GM18520 (cell line): ENCODE data around the gene KCTD12.
"Not testable (repeated sequence)": the region's sequence is repeated elsewhere in the genome, so short reads cannot be mapped to it uniquely, and the experiment has no call there.

Experiments
- ATAC-seq: cut with Tn5 transposase; IDR thresholded peaks from one replicate; pipeline ENCODE4 v1.9.1; 2021; ENCODE audit not compliant: unreplicated experiment

The KCTD12 gene

DNA sequence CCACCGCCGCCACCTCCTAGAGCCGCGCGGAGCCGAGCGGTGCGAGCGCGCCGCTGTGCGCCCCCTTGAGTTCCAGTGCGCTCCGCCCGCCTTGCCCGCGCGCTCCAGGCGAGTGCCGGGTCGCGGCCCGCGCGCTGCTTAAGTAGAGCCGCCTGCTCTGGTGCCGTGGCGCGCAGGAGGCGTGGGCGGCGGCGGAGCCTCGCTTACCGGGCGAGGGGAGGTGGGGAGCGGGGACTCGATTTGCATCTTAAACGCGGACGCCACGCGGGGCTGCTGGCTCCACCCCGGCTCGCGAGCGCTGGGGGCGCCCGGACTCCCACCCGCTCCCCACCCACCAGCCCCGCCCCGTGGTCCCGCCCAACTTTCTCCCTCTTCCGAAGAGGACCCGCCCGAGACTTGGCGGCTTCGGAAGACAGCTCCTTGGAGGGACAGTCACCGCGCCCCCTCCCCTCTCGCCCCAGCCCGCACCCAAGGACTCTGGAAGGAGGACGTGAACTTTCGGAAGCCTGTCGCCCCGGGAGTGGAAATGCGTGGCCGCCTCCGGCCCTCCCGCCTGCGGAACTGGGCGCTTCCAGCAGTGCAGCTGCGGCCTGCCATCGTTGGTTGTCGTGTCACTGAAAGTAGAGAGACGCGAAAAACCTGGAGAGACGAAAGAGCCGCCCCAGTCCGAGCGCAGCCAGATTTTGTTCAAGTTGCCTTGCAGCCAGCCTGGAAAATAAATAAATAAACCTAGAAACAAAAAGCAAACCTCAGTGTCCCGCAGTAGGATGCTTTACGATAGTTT, at the start of gene KCTD12:
TSS of gene KCTD12 (minus strand) at position 114 of the 784 bp plus-strand sequence. CDS start 257 bp downstream, outside the sequence.
- ATAC-seq = peak; percentile 55

DNA sequence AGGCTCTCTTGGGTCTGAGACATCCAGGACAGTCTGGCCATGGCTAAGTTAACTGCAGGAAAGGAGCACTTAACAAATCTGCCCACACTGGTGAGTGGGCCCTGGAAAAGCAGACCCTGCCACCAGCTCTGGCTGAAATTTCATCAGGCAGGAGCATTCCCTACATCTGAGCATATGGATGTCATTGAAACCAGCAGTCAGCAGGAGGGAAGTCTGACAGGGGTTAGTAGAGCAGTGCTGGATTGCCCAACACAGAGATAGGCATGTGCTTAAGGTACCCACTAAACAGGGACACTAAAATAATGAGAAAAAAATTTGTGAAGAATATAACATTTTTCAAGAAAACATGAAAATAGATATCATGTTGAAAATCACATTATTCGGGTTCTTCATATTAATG, 48.5 kb upstream of the KCTD12 start:
- ATAC-seq = no peak

DNA sequence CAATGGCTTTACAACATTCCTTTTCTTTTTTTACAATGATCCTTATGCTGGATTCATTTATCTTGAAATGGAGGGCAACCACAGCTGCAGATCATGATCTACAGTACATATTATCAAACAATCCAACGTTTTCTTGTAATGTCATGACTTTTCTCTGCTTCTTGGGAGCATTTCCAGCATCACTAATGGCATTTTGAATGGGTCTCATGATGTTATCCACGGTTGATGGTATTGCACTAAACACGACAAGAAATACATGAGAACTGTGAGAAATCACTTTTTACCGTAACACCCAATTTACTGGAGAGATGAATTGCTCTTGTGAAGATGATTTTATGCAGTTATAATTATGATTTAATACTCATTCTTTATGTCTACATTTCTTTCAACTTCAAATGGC, 45.9 kb upstream of the KCTD12 start:
- no peak for ATAC-seq

DNA sequence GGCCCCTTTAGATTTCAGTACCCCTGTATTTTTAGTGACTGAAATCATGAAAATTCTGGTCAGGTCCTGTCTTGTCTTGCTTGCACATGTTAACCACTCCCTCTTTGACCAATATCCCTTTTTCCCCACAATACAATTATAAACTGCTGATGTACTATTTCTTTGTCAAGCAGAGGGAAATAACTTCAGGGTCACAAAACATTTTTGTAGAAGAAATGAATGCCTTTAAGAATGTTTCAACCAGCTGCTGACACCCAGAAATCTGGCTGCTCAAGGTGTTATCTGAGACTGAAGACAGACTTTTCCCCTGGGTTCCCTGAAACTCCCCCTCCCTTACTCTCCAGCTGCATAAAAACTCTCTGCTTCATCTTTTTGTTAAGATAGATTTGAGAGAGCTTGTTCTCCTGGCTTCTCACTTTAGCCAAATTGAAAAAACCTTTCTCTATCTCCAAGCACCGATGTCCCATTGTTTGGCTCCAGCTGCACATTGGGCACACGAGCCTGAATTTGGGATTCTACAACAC, 43.7 kb upstream of the KCTD12 start:
- no peak for ATAC-seq

DNA sequence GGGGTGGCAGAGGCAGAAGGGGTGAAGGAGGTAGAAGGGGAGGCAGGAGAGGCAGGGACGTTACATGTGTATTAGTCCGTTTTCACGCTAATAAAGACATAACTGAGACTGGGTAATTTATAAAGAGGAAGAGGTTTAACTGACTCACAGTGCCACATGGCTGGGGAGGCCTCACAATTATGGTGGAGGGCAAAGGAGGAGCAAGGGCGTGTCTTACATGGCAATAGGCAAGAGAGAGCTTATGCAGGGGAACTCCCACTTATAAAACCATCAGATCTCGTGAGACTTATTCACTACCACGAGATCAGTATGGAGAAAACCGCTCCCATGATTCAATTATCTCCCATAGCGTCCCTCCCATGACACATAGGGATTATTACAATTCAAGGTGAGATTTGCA, 43.1 kb upstream of the KCTD12 start:
- no peak for ATAC-seq

DNA sequence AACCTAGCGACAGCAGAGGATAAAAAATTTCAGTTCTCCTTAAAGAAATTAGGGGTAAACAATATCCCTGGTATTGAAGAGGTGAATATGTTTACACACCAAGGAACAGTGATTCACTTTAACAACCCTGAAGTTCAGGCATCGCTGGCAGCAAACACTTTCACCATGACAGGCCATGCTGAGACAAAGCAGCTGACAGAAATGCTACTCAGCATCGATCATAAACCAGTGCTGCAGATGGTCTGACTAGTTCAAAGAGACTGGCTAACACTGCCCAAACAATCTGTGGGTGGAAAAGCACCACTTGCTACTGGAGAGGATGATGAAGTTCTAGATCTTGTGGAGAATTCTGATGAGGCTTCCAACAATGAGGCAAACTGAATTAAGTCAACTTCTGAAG, 42.3 kb upstream of the KCTD12 start:
- ATAC-seq = no peak

DNA sequence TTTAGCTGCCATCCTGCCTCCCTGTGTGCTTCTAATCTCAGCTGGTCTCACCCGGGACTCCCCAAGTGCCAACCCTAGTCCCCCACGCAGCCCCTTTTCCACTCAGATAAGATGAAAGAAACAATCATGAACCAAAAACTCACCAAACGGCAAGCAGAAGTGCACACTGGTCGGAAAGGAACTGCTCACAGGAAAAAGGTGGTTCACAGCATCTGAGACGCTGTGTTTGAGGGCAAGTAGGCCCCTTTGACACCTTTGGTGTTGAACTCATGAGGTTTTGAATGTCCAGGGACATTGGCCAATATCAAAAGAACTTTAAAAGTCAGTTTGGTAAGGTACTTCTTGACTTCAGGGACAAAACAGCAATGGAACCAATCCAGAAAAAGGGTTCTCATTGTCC, 41.8 kb upstream of the KCTD12 start:
- ATAC-seq = no peak

DNA sequence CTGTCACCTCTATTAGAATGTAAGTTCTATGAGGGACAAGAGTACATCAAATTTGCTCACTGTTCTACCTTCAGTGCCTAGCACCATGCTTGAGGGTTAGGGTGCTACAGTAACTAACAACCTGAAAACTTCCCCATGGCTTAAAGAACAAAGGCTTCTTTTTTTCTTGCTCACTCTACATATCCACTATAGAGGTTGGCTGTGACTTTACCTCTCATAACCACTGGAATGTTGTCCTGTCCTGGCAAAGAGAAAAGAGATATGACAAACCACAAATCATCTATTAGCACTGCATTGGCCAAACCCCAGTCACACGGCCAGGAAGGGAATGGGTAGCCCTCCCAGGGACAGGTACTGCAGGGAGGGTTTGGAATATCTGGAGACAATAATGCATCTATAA, 38.9 kb upstream of the KCTD12 start:
- ATAC-seq = no peak

DNA sequence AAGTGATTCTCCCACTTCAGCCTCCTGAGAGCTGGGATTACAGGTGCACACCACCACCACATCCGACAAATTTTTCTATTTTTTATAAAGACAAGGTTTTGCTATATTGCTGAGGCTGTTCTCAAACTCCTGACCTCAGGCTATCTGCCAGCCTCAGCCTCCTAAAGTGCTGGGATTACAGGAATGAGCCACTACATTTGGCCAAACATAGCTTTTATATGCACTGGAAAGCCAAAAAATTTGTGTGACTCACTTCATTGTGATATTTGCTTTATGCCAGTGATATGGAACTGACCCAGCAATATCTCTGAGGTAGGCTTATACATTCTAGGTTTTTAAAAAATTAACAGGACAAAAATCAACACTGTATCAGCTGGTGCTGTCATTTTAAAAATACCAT, 35.3 kb upstream of the KCTD12 start:
- no peak for ATAC-seq

DNA sequence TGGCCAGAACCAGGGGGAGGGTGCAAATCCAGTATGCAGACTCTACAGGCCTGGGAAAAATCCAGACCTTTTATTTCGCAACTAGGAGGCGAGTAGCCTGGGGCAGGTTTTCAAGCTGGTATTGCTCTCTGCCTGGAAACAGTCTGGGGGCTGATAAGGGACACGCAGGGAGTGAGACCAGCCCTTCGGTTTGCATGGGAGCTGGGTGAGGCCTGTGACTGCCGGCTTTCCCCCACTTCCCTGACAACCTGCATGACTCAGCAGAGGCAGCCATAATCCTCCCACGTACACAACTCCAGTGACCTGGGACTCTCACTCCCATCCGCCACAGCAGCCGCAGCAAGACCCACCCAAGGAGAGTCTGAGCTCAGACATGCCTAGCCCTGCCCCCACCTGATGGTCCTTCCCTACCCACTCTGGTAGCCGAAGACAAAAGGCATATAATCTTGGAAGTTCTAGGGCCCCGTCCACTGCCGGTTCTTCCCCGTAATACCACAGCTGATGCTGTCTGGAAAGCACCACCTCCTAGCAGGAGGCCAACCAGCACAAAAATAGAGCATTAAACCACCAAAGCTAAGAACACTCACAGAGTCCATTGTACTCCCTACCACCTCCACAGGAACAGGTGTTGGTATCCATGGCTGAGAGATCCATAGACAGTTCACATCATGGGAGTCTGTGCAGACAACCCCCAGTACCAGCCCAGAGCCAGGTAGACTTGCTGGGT, 31.7 kb upstream of the KCTD12 start:
- ATAC-seq = not testable (repeated sequence)

DNA sequence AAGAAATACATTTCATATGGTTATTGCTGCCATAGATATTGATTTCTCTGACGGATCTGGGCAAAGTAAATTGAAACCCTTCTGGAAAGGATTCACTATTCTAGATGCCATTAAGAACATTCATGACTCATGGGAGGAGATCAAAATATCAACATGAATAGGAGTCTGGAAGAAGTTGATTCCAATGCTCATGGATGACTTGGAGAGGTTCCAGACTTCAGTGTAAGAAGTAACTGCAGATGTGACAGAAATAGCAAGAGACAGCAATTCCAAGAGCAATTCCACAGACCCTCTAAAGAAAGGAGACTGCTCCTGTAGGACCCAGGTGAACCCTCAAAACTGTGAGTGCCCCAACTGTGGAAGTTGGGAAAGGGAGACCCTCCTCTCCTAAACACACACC, 30.9 kb upstream of the KCTD12 start:
- ATAC-seq = no peak

DNA sequence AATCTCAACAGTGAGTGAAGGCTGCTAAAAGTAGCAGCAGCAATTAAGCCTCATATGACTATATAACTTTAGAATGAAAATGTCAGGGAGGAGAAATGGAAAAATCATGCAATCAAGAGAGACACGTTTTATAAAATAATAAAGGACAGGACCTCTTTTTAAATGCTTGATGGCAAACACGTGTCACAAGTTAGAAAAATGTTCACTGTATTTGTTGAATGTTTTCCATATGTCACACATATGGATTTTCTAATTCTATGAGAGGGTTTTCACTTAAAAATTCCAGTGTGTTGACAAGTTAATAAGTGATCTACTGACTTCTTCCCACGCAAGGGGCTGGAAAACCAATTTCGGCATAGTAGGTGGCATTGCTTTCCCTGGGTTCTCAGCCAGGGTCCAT, 27.7 kb upstream of the KCTD12 start:
- ATAC-seq = no peak

DNA sequence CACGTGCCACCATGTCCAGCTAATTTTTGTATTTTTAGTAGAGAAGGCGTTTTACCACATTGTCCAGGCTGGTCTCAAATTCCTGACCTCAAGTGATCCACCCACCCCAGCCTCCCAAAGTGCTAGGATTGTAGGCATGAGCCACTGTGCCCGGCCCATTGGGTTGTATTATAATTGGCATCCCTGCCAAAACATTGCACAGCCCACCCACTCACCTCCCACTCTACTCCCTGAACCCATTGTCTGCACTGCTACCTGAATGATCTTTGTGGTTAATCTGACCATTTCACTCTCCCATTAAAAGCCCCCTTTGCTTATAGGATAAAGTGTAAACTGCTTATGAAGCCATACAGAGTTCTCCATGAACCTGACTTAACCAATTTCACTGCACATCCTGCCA, 26.3 kb upstream of the KCTD12 start:
- no peak for ATAC-seq

DNA sequence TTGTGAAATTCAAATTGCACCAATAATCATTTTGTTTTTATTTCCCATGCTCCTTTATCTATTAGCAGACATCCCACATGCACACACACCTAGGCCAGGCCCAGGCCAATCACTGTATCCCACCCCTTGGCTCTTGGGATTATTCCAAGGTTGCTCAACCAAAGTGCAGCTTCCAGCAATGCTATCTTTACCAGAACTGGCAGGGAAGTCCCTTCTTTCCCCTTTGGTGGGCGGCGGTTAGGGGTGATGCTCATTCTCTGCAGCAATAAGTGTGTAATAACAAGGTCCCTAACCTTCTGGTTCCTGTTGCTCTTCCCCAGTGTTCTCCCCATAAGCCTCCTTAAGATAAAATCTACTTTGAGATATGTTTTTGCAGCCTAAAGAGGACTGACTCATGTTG, 18.3 kb upstream of the KCTD12 start:
- ATAC-seq = no peak

DNA sequence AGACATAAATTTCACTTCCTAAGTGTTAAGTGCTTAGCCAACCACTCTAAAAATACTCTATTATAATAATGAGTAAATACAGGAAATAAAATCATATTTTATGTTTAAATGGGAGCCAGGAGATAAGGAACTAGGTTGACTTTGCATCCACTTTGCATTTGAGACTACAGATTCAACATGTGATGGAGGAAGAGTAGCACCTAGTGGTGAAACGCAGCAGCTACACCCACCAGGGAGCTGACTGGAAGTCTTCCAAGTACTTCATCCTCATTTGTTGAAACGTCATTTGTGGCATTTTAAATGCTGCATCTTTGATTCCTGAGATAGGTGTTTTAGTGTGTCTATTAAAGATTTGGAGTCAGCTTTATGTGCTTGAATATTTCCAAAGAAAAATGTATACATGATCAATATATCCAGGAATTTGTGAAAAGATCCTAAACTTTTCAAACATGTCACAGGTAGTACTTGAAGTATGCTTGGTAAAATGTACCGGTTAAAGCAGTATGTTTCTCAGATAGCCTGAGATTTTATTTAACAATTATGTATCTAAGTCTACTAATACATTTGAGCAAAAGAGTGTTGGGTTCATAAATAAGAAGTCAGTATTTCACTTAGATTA, 17.4 kb upstream of the KCTD12 start:
- ATAC-seq = peak; percentile 91

DNA sequence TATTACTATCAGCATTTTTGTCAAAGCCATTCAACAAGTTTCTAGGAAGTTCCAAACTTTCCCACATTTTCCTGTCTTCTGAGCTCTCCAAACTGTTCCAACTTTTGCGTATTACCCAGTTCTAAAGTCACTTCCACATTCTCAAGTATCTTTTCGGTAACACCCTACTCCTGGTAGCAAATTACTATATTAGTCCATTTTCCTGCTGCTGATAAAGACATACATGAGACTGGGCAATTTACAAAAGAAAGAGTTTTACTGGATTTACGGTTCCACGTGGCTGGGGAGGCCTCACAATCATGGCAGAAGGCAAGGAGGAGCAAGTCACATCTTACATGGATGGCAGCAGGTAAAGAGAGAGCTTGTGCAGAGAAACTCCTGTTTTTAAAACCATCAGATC, 12.9 kb upstream of the KCTD12 start:
- ATAC-seq = not testable (repeated sequence)

DNA sequence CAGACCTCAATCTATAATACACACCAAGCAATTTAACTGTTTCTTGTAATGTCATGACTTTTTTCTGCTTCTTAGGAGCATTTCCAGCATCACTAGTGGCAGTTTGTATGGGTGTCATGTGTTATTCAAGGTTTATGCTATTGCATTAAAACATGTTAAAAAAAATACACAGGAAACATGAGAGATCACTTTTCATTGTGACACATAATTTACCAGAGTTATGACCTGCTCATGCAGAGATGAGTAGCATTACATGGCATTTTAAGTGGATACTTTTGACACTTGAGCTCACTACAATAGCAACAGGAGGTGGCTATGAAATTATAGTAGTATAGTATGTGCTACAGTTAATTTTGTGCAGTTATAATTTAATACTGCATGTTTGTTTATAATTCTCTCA, 11.0 kb upstream of the KCTD12 start:
- not testable (repeated sequence) for ATAC-seq

DNA sequence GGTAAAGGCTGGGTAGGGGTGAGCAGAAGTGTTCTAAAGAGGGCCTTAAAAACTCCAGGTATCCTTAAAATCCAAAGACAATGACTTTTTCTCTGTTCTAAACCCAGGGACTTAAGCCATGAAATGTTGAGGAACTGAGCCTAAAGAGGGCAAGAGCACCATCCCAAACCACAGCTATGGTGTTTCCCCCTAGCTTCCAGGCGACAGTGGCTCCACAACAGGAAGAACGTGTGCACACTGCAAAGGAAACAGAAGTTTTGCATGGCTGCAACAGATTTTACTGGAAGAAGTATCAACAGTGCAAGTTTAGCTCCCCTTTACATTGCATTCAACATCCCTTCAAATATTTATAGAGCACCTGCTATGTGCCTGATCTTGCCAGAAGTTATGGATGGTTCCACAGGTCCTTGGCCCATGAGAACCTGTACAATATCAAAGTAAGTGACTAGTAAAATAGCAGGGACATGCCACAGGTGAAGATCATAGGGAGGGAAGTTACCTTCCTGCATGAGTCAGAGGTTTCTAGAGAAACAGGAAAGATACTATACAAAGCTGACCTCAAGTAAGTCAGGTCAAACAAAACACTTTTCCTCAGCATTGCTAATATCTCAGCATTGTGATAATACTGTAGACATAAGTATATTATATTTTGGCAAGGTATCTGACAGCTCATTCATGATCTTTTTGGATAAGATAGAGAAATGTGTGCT, 8.4 kb upstream of the KCTD12 start:
- ATAC-seq = peak; percentile 49

DNA sequence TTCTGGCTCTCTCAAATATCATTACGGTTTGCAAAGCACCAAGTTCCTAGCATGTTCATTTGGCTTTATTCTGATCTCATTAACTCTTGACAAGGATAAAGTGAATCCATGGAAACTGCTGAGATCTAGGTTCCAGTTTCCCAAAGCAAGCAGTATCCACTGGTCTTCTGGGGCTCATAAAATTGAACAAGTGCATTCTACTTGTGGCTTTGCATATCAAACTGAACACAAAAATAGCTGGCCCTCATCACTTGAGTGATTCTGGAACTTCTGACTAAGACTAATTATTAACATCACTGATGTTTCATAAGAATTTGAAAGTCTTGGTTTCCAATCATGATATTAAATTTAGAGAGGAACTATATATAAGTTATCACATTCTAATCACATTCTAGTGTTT, 6.3 kb upstream of the KCTD12 start:
- no peak for ATAC-seq

DNA sequence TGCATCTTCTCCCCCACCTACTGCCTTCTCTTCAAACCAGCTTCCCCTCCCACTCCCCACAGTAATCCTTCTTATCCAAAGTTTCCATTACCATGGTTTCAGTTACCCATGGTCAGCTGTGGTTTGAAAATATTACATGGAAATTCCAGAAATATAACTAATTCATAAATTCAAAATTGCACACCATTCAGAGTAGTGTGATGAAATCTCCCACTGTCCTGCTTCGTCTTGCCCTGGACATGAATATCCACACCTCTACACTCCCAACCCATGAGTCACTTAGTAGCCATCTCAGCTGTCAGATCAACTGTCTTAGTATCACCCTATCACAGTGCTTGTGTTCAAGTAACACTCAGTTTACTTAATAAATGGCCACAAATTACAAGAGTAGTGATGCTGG, 3.8 kb upstream of the KCTD12 start:
- ATAC-seq = no peak

DNA sequence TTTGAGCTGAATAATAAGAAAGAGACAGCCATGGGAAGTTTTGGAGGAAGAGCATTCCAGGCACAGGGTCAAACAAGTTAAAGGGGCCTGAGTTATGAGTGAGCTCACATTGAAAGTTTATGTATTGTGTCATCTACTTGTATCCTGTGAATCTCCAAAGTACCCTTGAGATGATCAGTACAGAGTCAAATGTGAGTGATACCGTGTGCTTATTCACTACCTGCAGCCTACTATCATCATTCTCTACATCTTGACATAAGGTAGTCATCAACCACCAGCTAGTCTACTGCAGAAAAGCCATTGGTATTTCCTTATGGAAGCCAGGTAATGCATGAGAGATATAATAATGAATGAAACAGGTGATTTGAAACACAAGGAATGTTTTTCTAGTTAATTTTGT, 3.0 kb upstream of the KCTD12 start:
- no peak for ATAC-seq
